Stomach (tissue), 9 donors: Measurements from ENCODE around the gene RCBTB1. TPM values are rescaled to one million over a fixed set of nuclear protein-coding genes. Genes with fewer than 3 reads are reported as not detected.
"Not testable (repeated sequence)": the region's sequence is repeated elsewhere in the genome, so short reads cannot be mapped to it uniquely, and the experiment has no call there.

Experiments used
- DNase-seq, 2 donors: peaks; one replicate each; pipeline versions ENCODE4 v3.0.0 to v3.0.0-alpha.2; 2013 to 2019
- H3K27ac ChIP-seq, 5 donors: fragments of 200-600 bp in 4 of 5; sonication (generic) in 4 of 5; one replicate each; pipeline ENCODE4 v1.5.1; 2013 to 2019; ENCODE audit warnings: mild to moderate bottlenecking in 1 of 5, moderate library complexity in 1 of 5
- H3K27me3 ChIP-seq, 3 donors: fragments of 200-600 bp; sonication (generic); one replicate each; pipeline ENCODE4 v1.5.1; 2017 to 2019; ENCODE audit warnings: mixed run types in 1 of 3
- H3K36me3 ChIP-seq, 4 donors: fragments of 200-600 bp; sonication (generic); 1 replicate in 3 of 4; 2 replicates in 1 of 4; pipeline ENCODE4 v1.5.1; 2016 to 2019
- H3K4me1 ChIP-seq, 4 donors: fragments of 200-600 bp; sonication (generic); one replicate each; pipeline ENCODE4 v1.5.1; 2016 to 2019
- H3K4me3 ChIP-seq, 4 donors: fragments of 200-600 bp; sonication (generic) in 3 of 4; one replicate each; pipeline ENCODE4 v1.5.1; 2016 to 2019; ENCODE audit warnings: mild to moderate bottlenecking in 1 of 4
- H3K9me3 ChIP-seq, 4 donors: fragments of 200-600 bp; sonication (generic); one replicate each; pipeline ENCODE4 v1.5.1; 2016 to 2019
- CTCF ChIP-seq, 7 experiments: fragments of 450-650 bp in 4 of 7; fragments of 200-600 bp in 3 of 7; sonication (generic) in 3 of 7; IDR thresholded peaks; one replicate each; pipeline ENCODE4 v1.5.1; 2016 to 2019; ENCODE audit warnings: antibody characterized with exemption in 7 of 7, control low read depth in 2 of 7, mild to moderate bottlenecking in 1 of 7
- EP300 ChIP-seq: sonication (generic); formaldehyde crosslinking; IDR thresholded peaks from one replicate; pipeline ENCODE4 v1.6.1; 2017; ENCODE audit warnings: antibody characterized with exemption
- POLR2A ChIP-seq, 4 donors: fragments of 450-650 bp; IDR thresholded peaks; one replicate each; pipeline ENCODE4 v1.6.1; 2016; ENCODE audit warnings: antibody characterized with exemption in 4 of 4, control low read depth in 2 of 4, mild to moderate bottlenecking in 1 of 4, moderate library complexity in 1 of 4
- POLR2AphosphoS5 ChIP-seq, 3 donors: sonication (generic); formaldehyde crosslinking; IDR thresholded peaks; one replicate each; pipeline ENCODE4 v1.6.1; 2016; ENCODE audit warnings: antibody characterized with exemption in 3 of 3
- WGBS, 5 donors: extraction: QIAGEN DNeasy Blood & Tissue Kit in 3 of 5; methylation state at CpG; one replicate each; pipeline versions ENCODE4 v1.1.5 to v1.1.7; 2013 to 2018; 5-methylcytosine and 5-hydroxymethylcytosine counted together
- intact Hi-C: fragments of 100-400 bp; cut with DNase I; formaldehyde crosslinking; loops from one replicate; pipeline ENCODE4 v1.15.1; 2023; ENCODE audit warnings: low total_unique reads
- polyA plus RNA-seq, 3 donors: library from polyadenylated mRNA; stranded (reverse); fragments of 200-250 nt; gene quantifications; one replicate each; pipeline ENCODE4 v1.2.3, GENCODE V29; 2013
- total RNA-seq, 5 donors: library from RNA; depleted of rRNA; stranded (reverse); fragments of >200 nt; gene quantifications; one replicate each; pipeline versions ENCODE4 v1.1.0 to v1.2.3, GENCODE V29; 2014 to 2016
- donor health status: healthy with polysubstance abuse.
- donor health status: Bipolar disorder and iron deficiency.
- donor health status: healthy.

The RCBTB1 gene
- total and polyA plus RNA-seq, 8 donors, result 1.2 to 48.2 (median 9.7) TPM

- WGBS, 5 donors, result 56 to 63% (median 61%) methylated on average over 5 of the region's 5 CpGs
- Histone ChIP-seq H3K27ac (no peak overlapping the region), H3K27me3 (no peaks in the 10 kb centered on the region), H3K36me3 (no peaks in the 10 kb centered on the region), H3K4me3 (no peak overlapping the region), H3K4me1 (peaks cover 0 to 10% (median 7%) of the 10 kb centered on the region in 4 donors), H3K9me3 (no peaks in the 10 kb centered on the region)
- TF ChIP-seq POLR2A (IDR thresholded peaks at IDR 0.05), result no peak
- TF ChIP-seq CTCF (IDR thresholded peaks at IDR 0.05), result no peak
- TF ChIP-seq EP300, result no peak
- TF ChIP-seq POLR2AphosphoS5 (IDR thresholded peaks at IDR 0.05), result no peak
- no peak for DNase-seq
- intact Hi-C loops, result loop anchor here (10.0 kb wide), 1 partner anchor 53 kb away; no protein-coding TSS in a partner anchor
These were observed 22.4 kb upstream of the RCBTB1 start for GRCh38 chr13:49607761-49608160.

GRCh38 chr13:49606747-49607648 lies 21.6 kb upstream of the RCBTB1 start:
- Histone ChIP-seq H3K36me3 (no peaks in the 10 kb centered on the region), H3K4me1 (peaks cover 0 to 10% (median 7%) of the 10 kb centered on the region in 4 donors), H3K4me3 (peak overlapping the region; percentile 26 to 44 (median 34)), H3K9me3 (no peaks in the 10 kb centered on the region), H3K27me3 (no peaks in the 10 kb centered on the region), H3K27ac (no peak overlapping the region)
- intact Hi-C loops, result loop anchor here (10.0 kb wide), 1 partner anchor 52 kb away; no protein-coding TSS in a partner anchor
- TF ChIP-seq EP300 (no peak), POLR2A (IDR thresholded peaks at IDR 0.05) (no peak), CTCF (IDR thresholded peaks at IDR 0.05) (peak in 5 of 7 experiments; percentile 53 to 78 (median 68)), POLR2AphosphoS5 (IDR thresholded peaks at IDR 0.05) (peak in 1 of 3 donors; percentile 78)
- 26 to 32% (median 27%) methylated on average over 15 of the region's 15 CpGs for WGBS, 5 donors
- peak; percentile 92 to 94 for DNase-seq

DNA sequence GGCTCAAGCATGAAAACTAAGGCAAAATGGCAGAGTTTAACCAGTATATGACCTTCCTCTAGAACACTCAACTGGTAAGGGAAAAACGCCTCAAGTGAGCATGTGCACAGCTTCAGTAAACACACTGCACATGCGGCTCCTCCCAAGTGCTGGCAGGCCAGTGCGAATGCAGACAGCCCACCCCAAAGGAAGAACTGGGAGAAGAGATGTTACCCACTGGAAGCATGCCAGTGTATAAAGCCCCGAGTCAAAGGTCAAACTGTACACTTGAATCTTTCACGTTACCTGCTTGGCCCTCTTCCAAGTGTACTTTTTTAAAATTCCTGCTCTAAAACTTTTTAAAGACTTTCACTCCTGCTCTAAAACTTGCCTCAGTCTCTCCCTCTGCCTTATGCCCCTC lies 19.2 kb upstream of the RCBTB1 start:
- Histone ChIP-seq H3K9me3 (no peaks in the 10 kb centered on the region), H3K4me3 (no peak overlapping the region), H3K27me3 (no peaks in the 10 kb centered on the region), H3K36me3 (no peaks in the 10 kb centered on the region), H3K4me1 (peaks cover 0 to 10% (median 7%) of the 10 kb centered on the region in 4 donors), H3K27ac (no peak overlapping the region)
- no peak for TF ChIP-seq POLR2AphosphoS5 (IDR thresholded peaks at IDR 0.05)
- TF ChIP-seq POLR2A (IDR thresholded peaks at IDR 0.05), result no peak
- no peak for TF ChIP-seq EP300
- TF ChIP-seq CTCF (IDR thresholded peaks at IDR 0.05), result no peak
- intact Hi-C loops, result loop anchor here (10.0 kb wide), 1 partner anchor 50 kb away; no protein-coding TSS in a partner anchor
- 9 to 30% (median 17%) methylated on average over 5 of the region's 5 CpGs for WGBS, 5 donors
- no peak for DNase-seq

GRCh38 chr13:49602615-49603014 lies 17.3 kb upstream of the RCBTB1 start:
- intact Hi-C loops, result loop anchor here (10.0 kb wide), 1 partner anchor 48 kb away; no protein-coding TSS in a partner anchor
- not testable (repeated sequence) for H3K9me3 ChIP-seq, H3K4me3 ChIP-seq, DNase-seq, H3K27me3 ChIP-seq, H3K27ac ChIP-seq, H3K36me3 ChIP-seq
- WGBS, 5 donors, result 85 to 96% (median 94%) methylated on average over 7 of the region's 7 CpGs
- H3K4me1 ChIP-seq, result peaks cover 0 to 10% (median 7%) of the 10 kb centered on the region in 4 donors
